Measurements from ENCODE around the gene MPPE1. TPM values are rescaled to one million over a fixed set of nuclear protein-coding genes. Genes with fewer than 3 reads are reported as not detected.
"Not testable (repeated sequence)": the region's sequence is repeated elsewhere in the genome, so short reads cannot be mapped to it uniquely, and the experiment has no call there.

MPPE1 gene
- total RNA-seq, 1 donor from 2014 or later, result 39.9 TPM

- intact Hi-C loops (cut with DNase I), result no loop called here
- no peak for DNase-seq (ENCODE audit: low spot score)
These were observed 45.5 kb downstream of the MPPE1 start for GRCh38 chr18:11862468-11863137.

GRCh38 chr18:11861583-11862288 lies 46.4 kb downstream of the MPPE1 start:
- intact Hi-C loops (cut with DNase I), result no loop called here
- no peak for DNase-seq (ENCODE audit: low spot score)

GRCh38 chr18:11860594-11861450 lies 47.3 kb downstream of the MPPE1 start:
- DNase-seq (ENCODE audit: low spot score), result no peak
- intact Hi-C loops (cut with DNase I), result no loop called here

GRCh38 chr18:11859903-11860407 lies 48.2 kb downstream of the MPPE1 start:
- intact Hi-C loops (cut with DNase I), result no loop called here
- no peak for DNase-seq (ENCODE audit: low spot score)

GRCh38 chr18:11859282-11859830 lies 48.8 kb downstream of the MPPE1 start:
- DNase-seq (ENCODE audit: low spot score), result no peak

GRCh38 chr18:11857177-11857887 lies 50.8 kb downstream of the MPPE1 start:
- DNase-seq (ENCODE audit: low spot score), result no peak
- intact Hi-C loops (cut with DNase I), result no loop called here

More at GRCh38 chr18:11859282-11859830, 48.8 kb downstream of the MPPE1 start:
- intact Hi-C loops (cut with DNase I), result no loop called here

- intact Hi-C loops (cut with DNase I); DNase-seq (ENCODE audit: low spot score): not testable (repeated sequence)
These were observed 53.6 kb downstream of the MPPE1 start for GRCh38 chr18:11854554-11854953.

- intact Hi-C loops (cut with DNase I), result loop anchor here (2.0 kb wide), 1 partner anchor 57 kb away; the partner anchor contains the start of gene MPPE1
- no peak for DNase-seq (ENCODE audit: low spot score)
These were observed 56.2 kb downstream of the MPPE1 start for GRCh38 chr18:11851806-11852337.

GRCh38 chr18:11851146-11851805 lies 56.8 kb downstream of the MPPE1 start, which contains the start of gene CHMP1B:
TSS of gene CHMP1B (plus strand) at chr18:11851413. CDS start at chr18:11851512, 99 bp downstream.
- intact Hi-C loops (cut with DNase I), result loop anchor here (2.0 kb wide), 1 partner anchor 58 kb away; the partner anchor contains the start of gene MPPE1
- DNase-seq (ENCODE audit: low spot score), result peak; percentile 99

GRCh38 chr18:11850821-11851145 lies 57.3 kb downstream of the MPPE1 start:
- intact Hi-C loops (cut with DNase I), result loop anchor here (2.0 kb wide), 1 partner anchor 58 kb away; the partner anchor contains the start of gene MPPE1
- DNase-seq (ENCODE audit: low spot score), result no peak

- intact Hi-C loops (cut with DNase I), result loop anchor here (2.0 kb wide), 1 partner anchor 59 kb away; the partner anchor contains the start of gene MPPE1
- peak; percentile 80 for DNase-seq (ENCODE audit: low spot score)
These were observed 58.1 kb downstream of the MPPE1 start for GRCh38 chr18:11849841-11850634.

- intact Hi-C loops (cut with DNase I), result no loop called here
- DNase-seq (ENCODE audit: low spot score), result no peak
These were observed 58.8 kb downstream of the MPPE1 start for GRCh38 chr18:11849279-11849678.

- DNase-seq (ENCODE audit: low spot score), result no peak
- intact Hi-C loops (cut with DNase I), result no loop called here
These were observed 60.3 kb downstream of the MPPE1 start for GRCh38 chr18:11847811-11848210.

GRCh38 chr18:11845654-11846053 lies 62.5 kb downstream of the MPPE1 start:
- no peak for DNase-seq (ENCODE audit: low spot score)
- intact Hi-C loops (cut with DNase I), result no loop called here

GRCh38 chr18:11844436-11844835 lies 63.7 kb downstream of the MPPE1 start:
- no peak for DNase-seq (ENCODE audit: low spot score)
- intact Hi-C loops (cut with DNase I), result no loop called here

- no peak for DNase-seq (ENCODE audit: low spot score)
- intact Hi-C loops (cut with DNase I), result no loop called here
These were observed 65.6 kb downstream of the MPPE1 start for GRCh38 chr18:11842562-11842961.

- DNase-seq (ENCODE audit: low spot score), result no peak
- intact Hi-C loops (cut with DNase I), result no loop called here
These were observed 67.6 kb downstream of the MPPE1 start for GRCh38 chr18:11840493-11840892.

All from cardiac septum (tissue), 1 donor.